Stomach smooth muscle (tissue), 2 donors: ENCODE data around the gene PAPOLB.

ENCODE experiments used
- H3K27ac ChIP-seq: one replicate; pipeline ENCODE4 v1.7.0; 2013; ENCODE audit warnings: mild to moderate bottlenecking, low read length, inconsistent platforms
- H3K27me3 ChIP-seq, 2 donors: one replicate each; pipeline ENCODE4 v1.7.0; 2013; ENCODE audit warnings: low read length in 2 of 2; ENCODE audit not compliant: insufficient read depth in 2 of 2, control insufficient read depth in 1 of 2
- H3K36me3 ChIP-seq, 2 donors: one replicate each; pipeline ENCODE4 v1.7.0; 2013; ENCODE audit warnings: low read length in 2 of 2; ENCODE audit not compliant: control insufficient read depth in 2 of 2, insufficient read depth in 2 of 2
- H3K4me1 ChIP-seq: one replicate; pipeline ENCODE4 v1.7.0; 2013; ENCODE audit warnings: low read length; ENCODE audit not compliant: control insufficient read depth, insufficient read depth
- H3K4me3 ChIP-seq, 2 donors: one replicate each; pipeline ENCODE4 v1.7.0; 2013; ENCODE audit warnings: low read length in 2 of 2
- H3K9ac ChIP-seq, 2 donors: one replicate each; pipeline ENCODE4 v1.7.0; 2013; ENCODE audit warnings: low read length in 2 of 2, mild to moderate bottlenecking in 1 of 2
- H3K9me3 ChIP-seq, 2 donors: one replicate each; pipeline ENCODE4 v1.7.0; 2013; ENCODE audit warnings: low read length in 2 of 2; ENCODE audit not compliant: control insufficient read depth in 2 of 2
- donor health status: healthy.
- donor health status: Pancreatic carcinoma.

Gene PAPOLB

DNA sequence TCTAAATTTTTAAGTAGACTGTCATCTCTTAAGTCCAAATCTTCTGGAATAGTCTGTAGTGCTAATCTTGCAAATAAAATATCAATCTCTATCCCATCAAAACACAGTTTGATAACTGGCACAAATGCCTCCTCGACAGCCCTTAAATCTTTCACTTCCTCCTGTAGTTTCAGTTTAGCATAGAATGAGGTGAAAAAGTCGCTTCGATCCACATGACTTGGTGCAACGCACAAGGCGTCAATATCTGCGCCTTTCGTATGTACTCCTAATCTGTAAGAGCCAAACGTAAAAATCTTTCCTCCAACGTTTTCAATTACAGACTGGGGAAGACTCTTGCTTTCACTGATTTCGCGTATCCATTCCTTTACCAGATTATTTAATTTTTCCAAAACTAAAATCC is 603 bp downstream of the PAPOLB start:
- no peaks in the 10 kb centered on the region for H3K36me3 ChIP-seq
- H3K4me1 ChIP-seq, result no peaks in the 10 kb centered on the region
- H3K9me3 ChIP-seq, result peaks cover 2 to 6% of the 10 kb centered on the region in 2 donors
- no peak overlapping the region for H3K9ac ChIP-seq
- no peak overlapping the region for H3K27ac ChIP-seq
- H3K4me3 ChIP-seq, result no peak overlapping the region
- H3K27me3 ChIP-seq, result peaks cover 6 to 12% of the 10 kb centered on the region in 2 donors

DNA sequence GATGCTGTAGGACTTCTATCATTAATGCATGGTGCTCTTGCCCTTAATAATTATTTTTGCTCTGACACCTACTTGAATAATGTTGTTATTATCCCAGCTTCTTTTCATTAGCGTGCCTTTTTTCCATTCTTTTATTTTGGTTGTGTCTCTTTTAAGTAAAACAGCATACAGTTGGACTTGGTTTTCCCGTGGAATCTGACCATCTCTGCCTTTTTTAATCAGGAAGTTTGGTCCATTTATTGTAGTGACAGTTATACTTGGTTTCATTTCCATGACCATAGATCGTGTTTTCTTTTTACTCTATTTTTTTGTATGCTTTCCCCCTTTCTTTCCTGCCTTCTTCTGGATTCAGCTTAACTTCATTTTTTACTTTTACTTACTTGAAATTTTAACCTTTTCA is 4.6 kb downstream of the PAPOLB start:
- Histone ChIP-seq H3K9ac (no peak overlapping the region), H3K4me1 (no peaks in the 10 kb centered on the region), H3K4me3 (no peak overlapping the region), H3K27me3 (peaks cover 3 to 9% of the 10 kb centered on the region in 2 donors), H3K36me3 (no peaks in the 10 kb centered on the region), H3K9me3 (peaks cover 2 to 4% of the 10 kb centered on the region in 2 donors), H3K27ac (no peak overlapping the region)

- Histone ChIP-seq H3K36me3 (no peaks in the 10 kb centered on the region), H3K9me3 (peaks cover 0 to 4% of the 10 kb centered on the region in 2 donors), H3K9ac (no peak overlapping the region), H3K4me3 (no peak overlapping the region), H3K27me3 (peaks cover 0 to 2% of the 10 kb centered on the region in 2 donors), H3K27ac (no peak overlapping the region), H3K4me1 (no peaks in the 10 kb centered on the region)
Measured at GRCh38 chr7:4856336-4857057, 5.3 kb downstream of the PAPOLB start.

GRCh38 chr7:4854916-4855315 is 6.9 kb downstream of the PAPOLB start:
- Histone ChIP-seq H3K36me3 (no peaks in the 10 kb centered on the region), H3K4me3 (no peak overlapping the region), H3K9ac (no peak overlapping the region), H3K27me3 (no peaks in the 10 kb centered on the region), H3K4me1 (no peaks in the 10 kb centered on the region), H3K27ac (no peak overlapping the region), H3K9me3 (peaks cover 0 to 4% of the 10 kb centered on the region in 2 donors)

- H3K9ac ChIP-seq, result no peak overlapping the region
- no peaks in the 10 kb centered on the region for H3K36me3 ChIP-seq
- H3K9me3 ChIP-seq, result peaks cover 0 to 4% of the 10 kb centered on the region in 2 donors
- no peaks in the 10 kb centered on the region for H3K4me1 ChIP-seq
- no peak overlapping the region for H3K4me3 ChIP-seq
- no peaks in the 10 kb centered on the region for H3K27me3 ChIP-seq
- no peak overlapping the region for H3K27ac ChIP-seq
Measured at GRCh38 chr7:4851459-4852422, 10.1 kb downstream of the PAPOLB start.

DNA sequence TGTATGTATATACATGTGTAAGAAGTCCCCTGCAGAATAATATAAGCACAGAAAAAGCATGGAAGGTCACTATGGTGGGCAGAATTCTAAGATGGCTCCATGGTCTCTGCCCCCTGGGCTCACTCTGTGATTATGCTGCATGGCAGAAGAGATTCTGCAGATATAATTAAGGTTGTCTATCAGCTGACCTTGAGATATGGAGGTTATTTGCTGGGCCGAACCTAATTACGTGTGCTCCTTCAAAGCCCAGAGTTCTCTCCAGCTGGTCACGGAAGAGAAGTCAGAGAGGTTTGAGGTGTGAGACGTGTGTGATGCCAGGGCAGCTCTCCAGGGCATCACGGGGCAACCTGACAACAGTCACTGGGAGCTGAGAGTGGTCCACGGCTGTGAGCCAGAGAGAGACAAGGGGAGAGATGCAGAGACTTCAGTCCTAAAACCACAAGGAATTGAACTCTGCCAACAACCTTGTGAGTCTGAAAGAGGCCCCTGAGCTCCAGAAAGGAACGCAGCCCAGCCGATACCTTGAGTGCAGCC is 11.5 kb downstream of the PAPOLB start:
- no peak overlapping the region for H3K27ac ChIP-seq
- no peaks in the 10 kb centered on the region for H3K36me3 ChIP-seq
- H3K4me3 ChIP-seq, result no peak overlapping the region
- no peaks in the 10 kb centered on the region for H3K4me1 ChIP-seq
- no peak overlapping the region for H3K9ac ChIP-seq
- peaks cover 0 to 4% of the 10 kb centered on the region in 2 donors for H3K9me3 ChIP-seq
- H3K27me3 ChIP-seq, result no peaks in the 10 kb centered on the region

- Histone ChIP-seq H3K9ac (no peak overlapping the region), H3K27ac (no peak overlapping the region), H3K4me1 (no peaks in the 10 kb centered on the region), H3K4me3 (no peak overlapping the region), H3K9me3 (peaks cover 0 to 4% of the 10 kb centered on the region in 2 donors), H3K36me3 (no peaks in the 10 kb centered on the region), H3K27me3 (no peaks in the 10 kb centered on the region)
Measured at GRCh38 chr7:4849390-4849789, 12.4 kb downstream of the PAPOLB start.

DNA sequence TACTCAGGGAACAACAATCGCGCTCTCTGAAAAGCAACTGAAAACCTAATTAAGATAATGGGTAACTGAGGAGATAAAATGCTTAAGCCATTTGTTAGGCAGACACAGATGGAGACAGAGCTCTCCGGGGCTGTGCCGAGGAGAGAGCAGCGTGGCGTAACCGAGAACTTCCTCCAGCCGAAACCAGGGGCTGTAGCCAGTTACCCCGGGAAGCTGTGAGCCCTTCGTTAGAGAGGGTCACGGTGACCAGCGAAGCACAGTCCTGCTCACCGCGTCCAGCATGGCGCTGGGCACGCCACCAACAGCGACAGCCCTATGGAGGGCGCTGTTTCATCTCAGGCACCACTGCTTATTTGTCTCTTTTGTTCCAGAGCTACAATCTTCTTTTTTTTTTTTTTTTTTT is 16.1 kb downstream of the PAPOLB start:
- no peaks in the 10 kb centered on the region for H3K36me3 ChIP-seq
- H3K27ac ChIP-seq, result no peak overlapping the region
- no peak overlapping the region for H3K9ac ChIP-seq
- H3K27me3 ChIP-seq, result no peaks in the 10 kb centered on the region
- no peaks in the 10 kb centered on the region for H3K9me3 ChIP-seq
- H3K4me3 ChIP-seq, result no peak overlapping the region
- H3K4me1 ChIP-seq, result no peaks in the 10 kb centered on the region

DNA sequence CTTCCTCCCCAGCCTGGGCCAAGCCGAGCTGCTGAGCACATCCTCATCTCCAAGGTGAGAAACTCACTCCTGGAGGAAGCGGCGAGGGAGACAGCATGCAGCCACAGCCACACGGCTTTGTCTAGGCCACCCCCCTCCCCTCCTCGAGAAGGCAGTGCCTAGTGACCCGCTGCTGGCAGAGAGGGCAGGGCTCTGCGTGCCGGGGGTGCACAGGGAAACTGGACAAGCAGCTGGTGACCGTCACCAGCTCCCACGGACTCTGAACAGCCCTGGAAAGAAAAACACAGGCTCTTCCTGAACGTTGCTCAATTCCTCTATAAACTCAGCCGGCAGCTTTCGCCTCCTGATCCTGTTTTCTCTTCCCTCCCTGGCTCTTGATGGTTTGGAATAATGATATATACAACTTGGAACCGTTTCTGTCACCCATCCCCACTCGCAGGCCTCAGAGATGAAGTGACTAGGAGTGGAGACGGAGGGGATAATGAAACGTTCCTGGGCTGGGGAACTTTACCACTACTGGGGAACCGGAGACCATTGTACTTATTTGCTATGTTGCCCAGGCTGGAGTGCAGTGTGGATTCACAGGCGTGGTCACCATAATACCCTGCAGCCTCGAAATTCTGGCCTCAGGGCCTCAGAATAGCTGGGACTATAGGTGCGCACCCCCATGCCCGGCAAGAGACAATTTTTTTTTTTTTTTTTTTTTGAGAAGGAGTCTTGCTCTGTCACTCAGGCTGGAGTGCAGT is 19.3 kb downstream of the PAPOLB start:
- Histone ChIP-seq H3K4me3 (no peak overlapping the region), H3K27me3 (no peaks in the 10 kb centered on the region), H3K4me1 (no peaks in the 10 kb centered on the region), H3K36me3 (no peaks in the 10 kb centered on the region), H3K27ac (no peak overlapping the region), H3K9me3 (no peaks in the 10 kb centered on the region), H3K9ac (no peak overlapping the region)

DNA sequence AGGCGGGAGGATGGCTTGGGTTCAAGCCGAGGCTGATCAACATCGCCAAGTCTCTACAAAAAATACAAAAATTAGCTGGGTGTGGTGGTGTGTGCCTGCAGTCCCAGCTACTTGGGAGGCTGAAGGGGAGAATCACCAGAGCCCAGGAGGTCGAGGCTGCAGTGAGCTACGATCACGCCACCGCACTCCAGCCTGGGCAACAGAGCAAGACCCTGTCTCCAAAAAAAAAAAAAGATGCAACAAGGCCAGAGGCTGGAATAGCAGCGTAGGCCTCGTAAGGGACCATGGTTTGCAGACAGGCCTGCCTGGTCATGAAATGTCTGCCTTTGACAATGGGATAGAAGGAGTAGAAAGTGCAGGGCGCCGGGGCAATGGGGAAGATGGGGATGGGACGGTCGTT is 20.0 kb downstream of the PAPOLB start:
- Histone ChIP-seq H3K27ac (no peak overlapping the region), H3K9ac (no peak overlapping the region), H3K36me3 (no peaks in the 10 kb centered on the region), H3K27me3 (no peaks in the 10 kb centered on the region), H3K9me3 (no peaks in the 10 kb centered on the region), H3K4me1 (no peaks in the 10 kb centered on the region), H3K4me3 (no peak overlapping the region)
